Measurements from ENCODE around the gene SLC6A11.

GRCh38 chr3:10848261-10848660 is 32.2 kb downstream of the SLC6A11 start:
- TF ChIP-seq CTCF (IDR thresholded peaks at IDR 0.05; ENCODE audit: low read length) (no peak), EZH2 (IDR thresholded peaks at IDR 0.05; ENCODE audit: borderline replicate concordance, low read length) (no peak)
